Suprapubic skin (tissue), 4 donors: Measurements from ENCODE around the gene GLIS1.

Source experiments
- EP300 ChIP-seq: sonication (generic); formaldehyde crosslinking; IDR thresholded peaks from one replicate; pipeline ENCODE4 v1.6.1; 2017; ENCODE audit warnings: antibody characterized with exemption
- POLR2AphosphoS5 ChIP-seq, 3 donors: sonication (generic); formaldehyde crosslinking; IDR thresholded peaks; one replicate each; pipeline ENCODE4 v1.6.1; 2017; ENCODE audit warnings: antibody characterized with exemption in 3 of 3
- TF ChIP-seq, protein P1 (sequence below), 2 donors: fragments of 200-600 bp in 1 of 2; fragments of 450-650 bp in 1 of 2; sonication (generic) in 1 of 2; IDR thresholded peaks; one replicate each; pipeline ENCODE4 v1.5.1; 2016 to 2019; ENCODE audit warnings: antibody characterized with exemption in 2 of 2, mild to moderate bottlenecking in 1 of 2, moderate library complexity in 1 of 2

DNA sequence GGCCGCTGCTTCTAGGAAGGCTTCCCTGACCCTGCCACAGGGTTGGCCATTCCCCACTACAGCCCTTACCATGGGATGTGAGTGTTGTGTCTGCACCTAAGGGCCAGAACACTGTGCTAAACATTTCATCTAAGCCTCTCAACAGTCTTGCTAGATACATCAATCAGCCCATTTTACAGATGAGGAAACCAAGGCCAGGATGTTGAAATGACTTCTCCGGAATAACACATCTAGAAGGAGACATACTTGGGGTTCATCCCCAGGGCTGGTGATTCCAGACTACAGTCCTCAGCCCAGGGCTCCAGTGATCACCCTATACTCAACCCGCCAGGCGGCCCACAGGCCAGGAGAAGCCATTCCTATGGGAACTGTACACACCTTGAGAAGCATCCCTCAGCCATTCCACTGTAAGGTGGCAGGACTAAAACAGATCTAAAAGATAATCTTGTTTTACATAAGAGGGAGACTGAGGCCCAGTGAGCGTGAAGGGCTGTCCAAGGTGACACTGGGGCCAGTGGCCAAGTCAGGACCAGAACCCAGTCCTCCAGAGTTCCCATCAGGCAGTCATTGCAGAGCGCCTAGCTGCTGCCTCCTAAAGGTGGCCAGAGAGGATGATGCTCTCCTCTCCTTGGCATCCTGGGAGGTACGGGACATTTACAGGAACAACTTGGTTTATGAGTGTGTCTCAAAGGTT is 119.5 kb downstream of the GLIS1 start:
- TF ChIP-seq, protein P1, sequence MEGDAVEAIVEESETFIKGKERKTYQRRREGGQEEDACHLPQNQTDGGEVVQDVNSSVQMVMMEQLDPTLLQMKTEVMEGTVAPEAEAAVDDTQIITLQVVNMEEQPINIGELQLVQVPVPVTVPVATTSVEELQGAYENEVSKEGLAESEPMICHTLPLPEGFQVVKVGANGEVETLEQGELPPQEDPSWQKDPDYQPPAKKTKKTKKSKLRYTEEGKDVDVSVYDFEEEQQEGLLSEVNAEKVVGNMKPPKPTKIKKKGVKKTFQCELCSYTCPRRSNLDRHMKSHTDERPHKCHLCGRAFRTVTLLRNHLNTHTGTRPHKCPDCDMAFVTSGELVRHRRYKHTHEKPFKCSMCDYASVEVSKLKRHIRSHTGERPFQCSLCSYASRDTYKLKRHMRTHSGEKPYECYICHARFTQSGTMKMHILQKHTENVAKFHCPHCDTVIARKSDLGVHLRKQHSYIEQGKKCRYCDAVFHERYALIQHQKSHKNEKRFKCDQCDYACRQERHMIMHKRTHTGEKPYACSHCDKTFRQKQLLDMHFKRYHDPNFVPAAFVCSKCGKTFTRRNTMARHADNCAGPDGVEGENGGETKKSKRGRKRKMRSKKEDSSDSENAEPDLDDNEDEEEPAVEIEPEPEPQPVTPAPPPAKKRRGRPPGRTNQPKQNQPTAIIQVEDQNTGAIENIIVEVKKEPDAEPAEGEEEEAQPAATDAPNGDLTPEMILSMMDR (IDR thresholded peaks at IDR 0.05) = no peak
- TF ChIP-seq POLR2AphosphoS5 (IDR thresholded peaks at IDR 0.05) = no peak
- TF ChIP-seq EP300 = no peak
